Astrocyte (in vitro differentiated cells and primary cell): ENCODE data around the gene MAP3K4.

ENCODE experiments used
- EZH2 ChIP-seq: IDR thresholded peaks from 2 replicates; pipeline ENCODE4 v1.6.1; 2012; ENCODE audit warnings: mild to moderate bottlenecking, low read length, inconsistent platforms; ENCODE audit not compliant: insufficient read depth
- TF ChIP-seq, protein P1 (sequence below): IDR thresholded peaks from 2 replicates; pipeline ENCODE4 v1.5.1; 2011; ENCODE audit warnings: low read depth, mild to moderate bottlenecking, inconsistent platforms, low read length, moderate library complexity; ENCODE audit not compliant: insufficient read depth

DNA sequence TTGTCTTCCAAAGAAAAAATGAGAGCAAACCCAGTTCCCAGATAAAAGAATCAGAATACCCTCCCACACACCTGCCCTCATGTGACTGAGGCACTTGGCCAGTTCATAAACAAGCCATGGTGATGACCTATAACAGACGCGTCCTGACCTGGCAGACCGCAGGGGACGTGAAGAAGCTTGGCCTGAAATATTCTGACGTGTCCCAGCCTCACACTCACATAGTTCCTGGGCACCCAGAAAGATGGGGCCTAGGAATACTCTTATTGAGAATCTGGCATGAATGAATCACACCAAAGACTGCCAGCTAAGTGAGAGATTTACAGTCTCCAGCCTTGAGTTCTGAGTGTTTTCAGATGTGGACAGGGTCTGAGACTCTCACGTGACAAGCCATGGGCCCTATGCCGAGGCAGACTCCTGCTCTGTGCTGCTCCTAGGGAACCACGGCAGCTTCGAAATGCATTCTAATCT is 17.2 kb upstream of the MAP3K4 start:
- TF ChIP-seq, protein P1, sequence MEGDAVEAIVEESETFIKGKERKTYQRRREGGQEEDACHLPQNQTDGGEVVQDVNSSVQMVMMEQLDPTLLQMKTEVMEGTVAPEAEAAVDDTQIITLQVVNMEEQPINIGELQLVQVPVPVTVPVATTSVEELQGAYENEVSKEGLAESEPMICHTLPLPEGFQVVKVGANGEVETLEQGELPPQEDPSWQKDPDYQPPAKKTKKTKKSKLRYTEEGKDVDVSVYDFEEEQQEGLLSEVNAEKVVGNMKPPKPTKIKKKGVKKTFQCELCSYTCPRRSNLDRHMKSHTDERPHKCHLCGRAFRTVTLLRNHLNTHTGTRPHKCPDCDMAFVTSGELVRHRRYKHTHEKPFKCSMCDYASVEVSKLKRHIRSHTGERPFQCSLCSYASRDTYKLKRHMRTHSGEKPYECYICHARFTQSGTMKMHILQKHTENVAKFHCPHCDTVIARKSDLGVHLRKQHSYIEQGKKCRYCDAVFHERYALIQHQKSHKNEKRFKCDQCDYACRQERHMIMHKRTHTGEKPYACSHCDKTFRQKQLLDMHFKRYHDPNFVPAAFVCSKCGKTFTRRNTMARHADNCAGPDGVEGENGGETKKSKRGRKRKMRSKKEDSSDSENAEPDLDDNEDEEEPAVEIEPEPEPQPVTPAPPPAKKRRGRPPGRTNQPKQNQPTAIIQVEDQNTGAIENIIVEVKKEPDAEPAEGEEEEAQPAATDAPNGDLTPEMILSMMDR: no peak
- no peak for TF ChIP-seq EZH2
